ENCODE data around the gene RFWD3. TPM values are rescaled to one million over a fixed set of nuclear protein-coding genes. Genes with fewer than 3 reads are reported as not detected.

The RFWD3 gene
- total and polyA plus RNA-seq, 2 experiments from 2014 or later, result 12.8 to 12.9 TPM

GRCh38 chr16:74667255-74667700 is 601 bp upstream of the RFWD3 start:
- peak overlapping the region; percentile 63 for H3K27ac ChIP-seq
- H3K9me2 ChIP-seq (replicated peaks; ENCODE audit: insufficient read depth), result no peaks in the 10 kb centered on the region
- peak overlapping the region; percentile 53 for H3K4me3 ChIP-seq
- no peaks in the 10 kb centered on the region for H3K27me3 ChIP-seq
- H3K36me3 ChIP-seq (replicated peaks; ENCODE audit: insufficient read depth, low read depth), result no peaks in the 10 kb centered on the region
- peaks cover 3% of the 10 kb centered on the region for H4K20me1 ChIP-seq (ENCODE audit: insufficient read depth, poor library complexity, severe bottlenecking)
- H2AFZ ChIP-seq, result peak overlapping the region; percentile 89
- peaks cover 39% of the 10 kb centered on the region for H3K79me2 ChIP-seq
- H3K4me2 ChIP-seq, result peak overlapping the region; percentile 78
- peak; percentile 55 for DNase-seq (ENCODE audit: low spot score)
- H3K9me3 ChIP-seq (ENCODE audit: low read depth), result no peaks in the 10 kb centered on the region
- H3K4me1 ChIP-seq (ENCODE audit: insufficient read depth), result no peaks in the 10 kb centered on the region
- under 1% methylated on average over 23 of the region's 23 CpGs for WGBS (ENCODE audit: low lambda C conversion rate, missing lambda C conversion rate)
- TF ChIP-seq EZH2 (IDR thresholded peaks at IDR 0.05; ENCODE audit: borderline replicate concordance) (no peak), EZH2phosphoT487 (IDR thresholded peaks at IDR 0.05; ENCODE audit: low read depth, severe bottlenecking, unreplicated experiment) (no peak), CTCF (IDR thresholded peaks at IDR 0.05; ENCODE audit: poor library complexity) (no peak)

GRCh38 chr16:74666010-74666421 is 661 bp downstream of the RFWD3 start:
- H2AFZ ChIP-seq, result peak overlapping the region; percentile 55
- H3K9me3 ChIP-seq (ENCODE audit: low read depth), result no peaks in the 10 kb centered on the region

GRCh38 chr16:74661064-74661463 is 5.6 kb downstream of the RFWD3 start:
- Histone ChIP-seq H3K4me2 (no peak overlapping the region), H3K4me3 (no peak overlapping the region), H4K20me1 (ENCODE audit: insufficient read depth, poor library complexity, severe bottlenecking) (peaks cover 3% of the 10 kb centered on the region), H3K4me1 (ENCODE audit: insufficient read depth) (no peaks in the 10 kb centered on the region), H3K27ac (no peak overlapping the region), H3K79me2 (peaks cover 84% of the 10 kb centered on the region), H2AFZ (no peak overlapping the region), H3K9me2 (replicated peaks; ENCODE audit: insufficient read depth) (no peaks in the 10 kb centered on the region), H3K36me3 (replicated peaks; ENCODE audit: insufficient read depth, low read depth) (no peaks in the 10 kb centered on the region), H3K27me3 (no peaks in the 10 kb centered on the region), H3K9me3 (ENCODE audit: low read depth) (no peaks in the 10 kb centered on the region)
- no peak for DNase-seq (ENCODE audit: low spot score)
- TF ChIP-seq EZH2 (IDR thresholded peaks at IDR 0.05; ENCODE audit: borderline replicate concordance), result no peak
- no peak for TF ChIP-seq CTCF (IDR thresholded peaks at IDR 0.05; ENCODE audit: poor library complexity)
- TF ChIP-seq EZH2phosphoT487 (IDR thresholded peaks at IDR 0.05; ENCODE audit: low read depth, severe bottlenecking, unreplicated experiment), result no peak
- WGBS (ENCODE audit: low lambda C conversion rate, missing lambda C conversion rate), result 97% methylated on average over 5 of the region's 5 CpGs

More at GRCh38 chr16:74666010-74666421, 661 bp downstream of the RFWD3 start:
- H3K79me2 ChIP-seq, result peaks cover 47% of the 10 kb centered on the region
- H3K27me3 ChIP-seq, result no peaks in the 10 kb centered on the region
- H4K20me1 ChIP-seq (ENCODE audit: insufficient read depth, poor library complexity, severe bottlenecking), result peaks cover 3% of the 10 kb centered on the region
- no peaks in the 10 kb centered on the region for H3K9me2 ChIP-seq (replicated peaks; ENCODE audit: insufficient read depth)
- H3K36me3 ChIP-seq (replicated peaks; ENCODE audit: insufficient read depth, low read depth), result no peaks in the 10 kb centered on the region
- no peaks in the 10 kb centered on the region for H3K4me1 ChIP-seq (ENCODE audit: insufficient read depth)
- WGBS (ENCODE audit: low lambda C conversion rate, missing lambda C conversion rate), result 12% methylated on average over 7 of the region's 8 CpGs
- H3K4me2 ChIP-seq, result peak overlapping the region; percentile 90
- TF ChIP-seq EZH2phosphoT487 (IDR thresholded peaks at IDR 0.05; ENCODE audit: low read depth, severe bottlenecking, unreplicated experiment) (no peak), CTCF (IDR thresholded peaks at IDR 0.05; ENCODE audit: poor library complexity) (no peak), EZH2 (IDR thresholded peaks at IDR 0.05; ENCODE audit: borderline replicate concordance) (no peak)
- peak overlapping the region; percentile 74 for H3K4me3 ChIP-seq
- H3K27ac ChIP-seq, result peak overlapping the region; percentile 61
- DNase-seq (ENCODE audit: low spot score), result no peak
